ENCODE data around the gene C5orf58.

Gene C5orf58

GRCh38 chr5:170204202-170204601 lies 28.6 kb upstream of the C5orf58 start:
- Histone ChIP-seq H3K9me3 (ENCODE audit: insufficient read depth, low read depth, low read length) (no peaks in the 10 kb centered on the region), H3K27me3 (ENCODE audit: insufficient read depth, low read length) (no peaks in the 10 kb centered on the region), H3K36me3 (ENCODE audit: insufficient read depth, low read length) (no peaks in the 10 kb centered on the region), H3K4me3 (ENCODE audit: low read length) (no peak overlapping the region), H3K27ac (ENCODE audit: low read depth, low read length) (no peak overlapping the region), H3K4me1 (ENCODE audit: insufficient read depth, low read length) (0 out of 2 replicates have a peak, but pooled peaks cover 4% of the 10 kb centered on the region), H3K9ac (ENCODE audit: low read depth, low read length) (no peak overlapping the region)
- 91% methylated on average over 5 of the region's 5 CpGs for WGBS

- Histone ChIP-seq H3K4me3 (ENCODE audit: low read length) (no peak overlapping the region), H3K4me1 (ENCODE audit: insufficient read depth, low read length) (0 out of 2 replicates have a peak, but pooled peaks cover 4% of the 10 kb centered on the region), H3K27me3 (ENCODE audit: insufficient read depth, low read length) (no peaks in the 10 kb centered on the region), H3K9ac (ENCODE audit: low read depth, low read length) (no peak overlapping the region), H3K27ac (ENCODE audit: low read depth, low read length) (no peak overlapping the region), H3K36me3 (ENCODE audit: insufficient read depth, low read length) (no peaks in the 10 kb centered on the region), H3K9me3 (ENCODE audit: insufficient read depth, low read depth, low read length) (no peaks in the 10 kb centered on the region; the same call in 1 of the 2 replicates)
- 88% methylated on average over 3 of the region's 3 CpGs for WGBS
Observed at GRCh38 chr5:170206216-170206615, 26.6 kb upstream of the C5orf58 start.

- Histone ChIP-seq H3K9me3 (ENCODE audit: insufficient read depth, low read depth, low read length) (no peaks in the 10 kb centered on the region; the same call in 1 of the 2 replicates), H3K9ac (ENCODE audit: low read depth, low read length) (no peak overlapping the region), H3K27me3 (ENCODE audit: insufficient read depth, low read length) (no peaks in the 10 kb centered on the region), H3K4me3 (ENCODE audit: low read length) (no peak overlapping the region), H3K27ac (ENCODE audit: low read depth, low read length) (no peak overlapping the region), H3K4me1 (ENCODE audit: insufficient read depth, low read length) (0 out of 2 replicates have a peak, but pooled peaks cover 4% of the 10 kb centered on the region), H3K36me3 (ENCODE audit: insufficient read depth, low read length) (no peaks in the 10 kb centered on the region)
- WGBS, result 90% methylated on average over 8 of the region's 8 CpGs
Observed at GRCh38 chr5:170206958-170207357, 25.8 kb upstream of the C5orf58 start.

- Histone ChIP-seq H3K9me3 (ENCODE audit: insufficient read depth, low read depth, low read length) (no peaks in the 10 kb centered on the region; the same call in 1 of the 2 replicates), H3K4me1 (ENCODE audit: insufficient read depth, low read length) (no peaks in the 10 kb centered on the region), H3K27ac (ENCODE audit: low read depth, low read length) (no peak overlapping the region), H3K4me3 (ENCODE audit: low read length) (no peak overlapping the region), H3K9ac (ENCODE audit: low read depth, low read length) (no peak overlapping the region), H3K27me3 (ENCODE audit: insufficient read depth, low read length) (no peaks in the 10 kb centered on the region), H3K36me3 (ENCODE audit: insufficient read depth, low read length) (no peaks in the 10 kb centered on the region)
- 84% methylated on average over 1 of the region's 1 CpG for WGBS
Observed at GRCh38 chr5:170211575-170212334, 21.0 kb upstream of the C5orf58 start.

- H3K9me3 ChIP-seq (ENCODE audit: insufficient read depth, low read depth, low read length), result no peaks in the 10 kb centered on the region
- no peak overlapping the region for H3K27ac ChIP-seq (ENCODE audit: low read depth, low read length)
- H3K4me3 ChIP-seq (ENCODE audit: low read length), result no peak overlapping the region
- H3K36me3 ChIP-seq (ENCODE audit: insufficient read depth, low read length), result no peaks in the 10 kb centered on the region
- peaks cover 10% of the 10 kb centered on the region; the same call in 1 of the 2 replicates for H3K27me3 ChIP-seq (ENCODE audit: insufficient read depth, low read length)
- no peak overlapping the region for H3K9ac ChIP-seq (ENCODE audit: low read depth, low read length)
- H3K4me1 ChIP-seq (ENCODE audit: insufficient read depth, low read length), result peaks cover 15% of the 10 kb centered on the region
Observed at GRCh38 chr5:170216257-170216864, 16.4 kb upstream of the C5orf58 start.

GRCh38 chr5:170217831-170218230 lies 15.0 kb upstream of the C5orf58 start:
- H3K4me1 ChIP-seq (ENCODE audit: insufficient read depth, low read length), result peaks cover 20% of the 10 kb centered on the region
- H3K9ac ChIP-seq (ENCODE audit: low read depth, low read length), result no peak overlapping the region
- WGBS, result 93% methylated on average over 5 of the region's 5 CpGs
- no peaks in the 10 kb centered on the region for H3K36me3 ChIP-seq (ENCODE audit: insufficient read depth, low read length)
- H3K27me3 ChIP-seq (ENCODE audit: insufficient read depth, low read length), result peaks cover 10% of the 10 kb centered on the region; the same call in 1 of the 2 replicates
- H3K27ac ChIP-seq (ENCODE audit: low read depth, low read length), result no peak overlapping the region
- no peaks in the 10 kb centered on the region for H3K9me3 ChIP-seq (ENCODE audit: insufficient read depth, low read depth, low read length)
- H3K4me3 ChIP-seq (ENCODE audit: low read length), result no peak overlapping the region

GRCh38 chr5:170218726-170219125 lies 14.1 kb upstream of the C5orf58 start:
- Histone ChIP-seq H3K4me1 (ENCODE audit: insufficient read depth, low read length) (peaks cover 24% of the 10 kb centered on the region), H3K27ac (ENCODE audit: low read depth, low read length) (no peak overlapping the region), H3K27me3 (ENCODE audit: insufficient read depth, low read length) (peaks cover 10% of the 10 kb centered on the region; the same call in 1 of the 2 replicates), H3K4me3 (ENCODE audit: low read length) (no peak overlapping the region), H3K36me3 (ENCODE audit: insufficient read depth, low read length) (no peaks in the 10 kb centered on the region), H3K9ac (ENCODE audit: low read depth, low read length) (no peak overlapping the region), H3K9me3 (ENCODE audit: insufficient read depth, low read depth, low read length) (no peaks in the 10 kb centered on the region)
- 84% methylated on average over 1 of the region's 1 CpG for WGBS

- Histone ChIP-seq H3K36me3 (ENCODE audit: insufficient read depth, low read length) (no peaks in the 10 kb centered on the region), H3K4me3 (ENCODE audit: low read length) (no peak overlapping the region), H3K27ac (ENCODE audit: low read depth, low read length) (no peak overlapping the region), H3K9ac (ENCODE audit: low read depth, low read length) (no peak overlapping the region), H3K4me1 (ENCODE audit: insufficient read depth, low read length) (peaks cover 28% of the 10 kb centered on the region), H3K9me3 (ENCODE audit: insufficient read depth, low read depth, low read length) (no peaks in the 10 kb centered on the region), H3K27me3 (ENCODE audit: insufficient read depth, low read length) (peaks cover 10% of the 10 kb centered on the region; the same call in 1 of the 2 replicates)
- 89% methylated on average over 2 of the region's 2 CpGs for WGBS
Observed at GRCh38 chr5:170219615-170220014, 13.2 kb upstream of the C5orf58 start.

- Histone ChIP-seq H3K36me3 (ENCODE audit: insufficient read depth, low read length) (no peaks in the 10 kb centered on the region), H3K9ac (ENCODE audit: low read depth, low read length) (no peak overlapping the region), H3K27me3 (ENCODE audit: insufficient read depth, low read length) (peaks cover 10% of the 10 kb centered on the region; the same call in 1 of the 2 replicates), H3K4me1 (ENCODE audit: insufficient read depth, low read length) (peaks cover 28% of the 10 kb centered on the region), H3K4me3 (ENCODE audit: low read length) (no peak overlapping the region), H3K27ac (ENCODE audit: low read depth, low read length) (no peak overlapping the region), H3K9me3 (ENCODE audit: insufficient read depth, low read depth, low read length) (no peaks in the 10 kb centered on the region)
- 84% methylated on average over 2 of the region's 2 CpGs for WGBS
Observed at GRCh38 chr5:170220191-170220590, 12.6 kb upstream of the C5orf58 start.

- 52% methylated on average over 6 of the region's 6 CpGs for WGBS
- Histone ChIP-seq H3K36me3 (ENCODE audit: insufficient read depth, low read length) (no peaks in the 10 kb centered on the region), H3K4me3 (ENCODE audit: low read length) (no peak overlapping the region), H3K9ac (ENCODE audit: low read depth, low read length) (no peak overlapping the region), H3K27me3 (ENCODE audit: insufficient read depth, low read length) (peaks cover 10% of the 10 kb centered on the region; the same call in 1 of the 2 replicates), H3K4me1 (ENCODE audit: insufficient read depth, low read length) (peaks cover 28% of the 10 kb centered on the region), H3K9me3 (ENCODE audit: insufficient read depth, low read depth, low read length) (no peaks in the 10 kb centered on the region), H3K27ac (ENCODE audit: low read depth, low read length) (no peak overlapping the region)
Observed at GRCh38 chr5:170221327-170221741, 11.5 kb upstream of the C5orf58 start.

- peaks cover 28% of the 10 kb centered on the region for H3K4me1 ChIP-seq (ENCODE audit: insufficient read depth, low read length)
- H3K27ac ChIP-seq (ENCODE audit: low read depth, low read length), result no peak overlapping the region
- H3K27me3 ChIP-seq (ENCODE audit: insufficient read depth, low read length), result 0 out of 2 replicates have a peak, but pooled peaks cover 4% of the 10 kb centered on the region
- H3K4me3 ChIP-seq (ENCODE audit: low read length), result no peak overlapping the region
- H3K9ac ChIP-seq (ENCODE audit: low read depth, low read length), result no peak overlapping the region
- no peaks in the 10 kb centered on the region for H3K9me3 ChIP-seq (ENCODE audit: insufficient read depth, low read depth, low read length)
- no peaks in the 10 kb centered on the region for H3K36me3 ChIP-seq (ENCODE audit: insufficient read depth, low read length)
Observed at GRCh38 chr5:170223360-170223759, 9.4 kb upstream of the C5orf58 start.
